ENCODE results near the gene AMMECR1.

The AMMECR1 gene

DNA sequence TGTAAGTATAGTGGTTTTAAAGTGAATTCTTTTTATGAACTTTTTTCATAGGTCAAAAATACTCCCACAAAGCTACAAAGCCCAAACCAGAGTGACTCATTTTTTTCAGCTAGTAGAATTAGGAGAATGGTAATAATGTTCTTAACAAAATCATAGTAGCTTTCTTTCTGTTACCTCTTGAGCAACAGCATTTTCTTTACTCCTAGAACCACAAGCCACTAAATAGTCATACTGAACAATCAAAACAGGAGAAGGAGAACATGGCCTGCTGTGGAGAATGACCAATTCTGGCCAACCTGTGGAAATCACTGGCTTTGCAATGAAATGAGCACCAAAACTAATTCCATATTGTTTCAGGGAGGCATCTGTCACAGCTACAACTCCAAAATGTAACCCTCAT, 112.9 kb downstream of the AMMECR1 start:
- no peak overlapping the region for H3K4me3 ChIP-seq (ENCODE audit: low read length)
- TF ChIP-seq, protein P1, sequence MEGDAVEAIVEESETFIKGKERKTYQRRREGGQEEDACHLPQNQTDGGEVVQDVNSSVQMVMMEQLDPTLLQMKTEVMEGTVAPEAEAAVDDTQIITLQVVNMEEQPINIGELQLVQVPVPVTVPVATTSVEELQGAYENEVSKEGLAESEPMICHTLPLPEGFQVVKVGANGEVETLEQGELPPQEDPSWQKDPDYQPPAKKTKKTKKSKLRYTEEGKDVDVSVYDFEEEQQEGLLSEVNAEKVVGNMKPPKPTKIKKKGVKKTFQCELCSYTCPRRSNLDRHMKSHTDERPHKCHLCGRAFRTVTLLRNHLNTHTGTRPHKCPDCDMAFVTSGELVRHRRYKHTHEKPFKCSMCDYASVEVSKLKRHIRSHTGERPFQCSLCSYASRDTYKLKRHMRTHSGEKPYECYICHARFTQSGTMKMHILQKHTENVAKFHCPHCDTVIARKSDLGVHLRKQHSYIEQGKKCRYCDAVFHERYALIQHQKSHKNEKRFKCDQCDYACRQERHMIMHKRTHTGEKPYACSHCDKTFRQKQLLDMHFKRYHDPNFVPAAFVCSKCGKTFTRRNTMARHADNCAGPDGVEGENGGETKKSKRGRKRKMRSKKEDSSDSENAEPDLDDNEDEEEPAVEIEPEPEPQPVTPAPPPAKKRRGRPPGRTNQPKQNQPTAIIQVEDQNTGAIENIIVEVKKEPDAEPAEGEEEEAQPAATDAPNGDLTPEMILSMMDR (conservative IDR thresholded peaks at IDR 0.05; ENCODE audit: low read depth, low read length) = no peak
- DNase-seq (ENCODE audit: low read depth) = no peak

DNA sequence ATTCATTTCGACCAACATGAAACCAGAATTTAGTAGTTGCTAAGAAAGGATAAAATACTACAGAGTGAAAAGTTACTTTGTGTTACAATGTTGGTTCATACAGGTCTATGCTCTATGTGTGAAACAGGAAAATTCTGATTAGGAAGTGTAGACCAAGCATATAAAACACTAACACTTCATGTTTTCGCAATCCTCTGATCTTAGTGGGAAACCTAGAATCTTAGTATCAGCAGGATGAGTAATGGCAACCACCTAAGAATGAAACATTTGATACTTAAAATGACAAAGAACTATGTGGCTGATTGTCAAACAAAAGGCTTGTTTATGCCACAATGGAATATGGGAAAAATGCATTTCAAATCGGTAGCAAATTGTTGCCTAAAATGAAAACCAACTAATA, 116.1 kb downstream of the AMMECR1 start:
- no peak overlapping the region for H3K4me3 ChIP-seq (ENCODE audit: low read length)
- TF ChIP-seq, protein P1 (conservative IDR thresholded peaks at IDR 0.05; ENCODE audit: low read depth, low read length) = no peak
- no peak for DNase-seq (ENCODE audit: low read depth)

DNA sequence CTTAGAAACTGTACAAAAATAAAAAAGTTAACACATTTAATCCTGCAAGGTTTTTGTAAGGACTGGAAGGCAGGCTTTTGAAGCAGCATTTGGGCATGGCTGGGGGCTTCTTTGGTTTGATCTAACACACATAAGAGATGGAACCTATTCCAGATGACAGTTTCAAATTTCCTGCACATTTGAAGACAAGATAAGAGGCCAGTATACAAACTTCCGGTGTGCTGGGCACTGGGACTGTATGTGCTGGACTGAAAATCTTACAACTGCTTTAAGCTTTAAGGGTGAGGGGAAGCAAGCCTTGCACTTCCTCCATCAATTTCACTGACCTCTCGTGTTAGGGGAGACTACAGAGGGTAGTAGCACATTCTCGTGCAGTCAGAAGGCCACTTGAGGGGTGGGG, 122.9 kb downstream of the AMMECR1 start:
- no peak overlapping the region for H3K4me3 ChIP-seq (ENCODE audit: low read length)

DNA sequence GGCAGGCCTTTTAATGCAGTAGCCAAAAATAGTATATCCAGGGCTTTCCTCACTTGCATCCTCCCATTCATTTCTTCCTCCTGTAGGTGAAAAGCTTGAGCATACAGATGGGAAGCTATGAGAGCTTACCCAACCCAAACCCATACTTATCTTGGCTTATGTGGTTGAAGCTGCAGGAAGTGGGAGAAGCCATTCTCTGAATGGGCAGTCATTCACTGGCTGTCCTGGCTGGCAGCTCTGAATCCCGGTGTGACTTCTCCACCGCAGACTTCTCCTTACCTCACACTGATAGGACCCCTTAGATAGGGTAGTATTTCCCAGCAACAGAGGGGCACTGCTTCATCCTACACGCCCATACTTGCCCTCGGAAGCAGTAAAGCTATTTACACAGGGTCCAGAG, 125.4 kb downstream of the AMMECR1 start:
- TF ChIP-seq, protein P1 (conservative IDR thresholded peaks at IDR 0.05; ENCODE audit: low read depth, low read length) = no peak
- H3K4me3 ChIP-seq (ENCODE audit: low read length) = no peak overlapping the region
- DNase-seq (ENCODE audit: low read depth) = no peak

More for the DNA sequence above, 122.9 kb downstream of the AMMECR1 start:
- TF ChIP-seq, protein P1 (conservative IDR thresholded peaks at IDR 0.05; ENCODE audit: low read depth, low read length) = no peak
- no peak for DNase-seq (ENCODE audit: low read depth)

DNA sequence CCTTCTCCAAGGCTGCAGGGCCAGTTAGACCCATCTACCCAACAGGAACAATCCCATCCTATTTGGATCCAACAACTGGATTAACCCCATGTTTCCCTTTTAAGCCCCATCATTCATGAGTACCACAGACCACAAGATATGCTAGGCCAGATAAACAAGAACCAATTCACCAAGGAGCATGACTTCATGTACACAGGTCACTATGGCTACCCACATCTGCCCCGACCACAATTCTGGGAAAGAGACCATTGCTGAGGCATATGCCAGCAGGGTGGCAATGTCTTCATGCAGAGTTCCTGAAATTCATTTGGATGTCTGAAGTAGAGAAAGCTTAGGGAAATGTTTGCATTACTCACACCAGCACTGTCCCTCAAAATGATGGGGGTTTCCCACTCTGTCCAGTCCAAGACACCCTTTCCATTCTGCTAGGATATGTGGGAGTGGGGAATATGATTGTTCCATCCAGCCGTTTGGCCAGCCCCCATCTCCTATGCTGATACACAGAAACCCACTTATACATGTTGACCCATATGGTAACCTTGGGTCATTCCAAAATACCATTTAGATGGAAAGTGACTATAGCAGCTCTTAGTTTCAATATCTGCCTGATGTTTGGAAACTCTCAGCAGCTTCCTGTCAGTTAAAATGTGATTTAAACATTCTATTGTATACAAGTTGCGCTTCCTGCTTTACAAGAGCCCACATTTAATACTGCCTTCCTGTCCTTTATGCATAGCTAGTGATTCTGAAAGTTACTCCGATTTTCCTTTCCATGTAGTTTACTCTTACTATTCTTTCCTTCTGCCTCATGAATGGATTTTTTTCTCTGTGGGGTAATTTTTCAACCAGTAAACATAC, 129.0 kb downstream of the AMMECR1 start:
- no peak for DNase-seq (ENCODE audit: low read depth)
- no peak overlapping the region for H3K4me3 ChIP-seq (ENCODE audit: low read length)
- TF ChIP-seq, protein P1 (conservative IDR thresholded peaks at IDR 0.05; ENCODE audit: low read depth, low read length) = no peak

DNA sequence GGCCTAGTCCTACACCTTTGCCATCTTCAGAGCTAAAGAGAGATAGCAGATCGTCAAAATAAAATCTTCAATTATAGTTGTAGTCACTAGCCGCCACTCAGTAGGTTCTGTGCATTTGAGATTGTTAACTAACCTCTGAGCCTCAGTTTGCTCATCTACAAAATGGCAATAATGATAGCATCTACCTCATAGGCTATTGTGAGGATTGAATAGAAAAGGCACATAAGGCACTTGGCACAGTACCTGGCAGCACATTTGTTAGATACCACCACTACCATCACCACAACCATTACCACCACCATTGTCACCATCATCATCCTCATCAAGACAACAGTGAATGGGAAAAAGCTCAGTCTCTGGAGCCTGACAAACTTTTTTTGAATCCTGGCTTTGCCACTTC, 134.6 kb downstream of the AMMECR1 start:
- TF ChIP-seq, protein P1 (conservative IDR thresholded peaks at IDR 0.05; ENCODE audit: low read depth, low read length) = no peak
- no peak for DNase-seq (ENCODE audit: low read depth)

DNA sequence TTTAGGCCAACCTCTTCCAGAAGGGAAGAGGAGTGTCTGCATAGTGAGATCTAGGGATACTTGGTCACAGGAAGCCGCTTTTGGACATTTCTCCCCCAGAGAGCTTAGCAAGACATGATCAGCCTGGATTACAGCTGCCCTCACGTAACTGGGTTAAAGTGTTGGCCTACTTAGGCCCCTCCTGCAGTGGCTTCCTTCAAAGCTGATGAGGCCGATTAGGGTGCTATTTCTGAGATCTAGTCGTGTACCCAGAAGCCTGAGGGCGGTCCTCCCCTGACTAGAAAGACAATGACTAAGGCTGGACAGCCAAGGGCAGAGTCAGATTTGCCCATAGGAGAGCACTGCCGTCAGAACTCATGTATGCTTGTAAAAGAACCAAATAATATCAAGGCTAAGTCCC, 135.0 kb downstream of the AMMECR1 start:
- TF ChIP-seq, protein P1 (conservative IDR thresholded peaks at IDR 0.05; ENCODE audit: low read depth, low read length) = no peak
- no peak overlapping the region for H3K4me3 ChIP-seq (ENCODE audit: low read length)
- DNase-seq (ENCODE audit: low read depth) = no peak

More for the DNA sequence above, 134.6 kb downstream of the AMMECR1 start:
- H3K4me3 ChIP-seq (ENCODE audit: low read length) = no peak overlapping the region

Measured in retinal pigment epithelial cell (primary cell).